NCI-H345 treated with DMSO at 0.1 percent for 48 hours (cell line): Measurements from ENCODE around the gene FABP7.
A peak's percentile ranks its signal among the peaks of the same experiment; 100 is the strongest.

Experiments
- DNase-seq: peaks from one replicate; lab custom pipeline; 2025; ENCODE audit not compliant: unreplicated experiment; lab: John Stamatoyannopoulos, UW

Gene FABP7

DNA sequence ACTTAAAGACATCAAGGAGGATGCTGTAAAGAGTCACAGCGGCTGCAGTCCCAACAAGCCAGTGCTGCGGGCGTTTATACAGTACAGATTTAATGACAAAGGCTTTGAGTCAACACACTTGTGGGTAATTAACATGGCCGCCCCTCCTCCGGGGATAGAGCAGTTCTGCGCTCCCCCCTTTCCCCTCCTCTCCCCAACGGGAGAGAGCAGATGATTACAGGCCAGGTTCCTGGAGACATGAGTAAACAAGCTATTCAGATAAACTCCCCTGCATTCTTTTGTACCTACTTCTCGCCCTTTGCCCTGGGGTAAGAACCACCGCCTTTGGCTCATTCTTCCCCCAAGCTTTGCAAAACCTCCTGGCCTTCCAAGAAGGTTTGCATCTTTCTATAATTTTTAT is 23.6 kb upstream of the FABP7 start:
- DNase-seq, result no peak

DNA sequence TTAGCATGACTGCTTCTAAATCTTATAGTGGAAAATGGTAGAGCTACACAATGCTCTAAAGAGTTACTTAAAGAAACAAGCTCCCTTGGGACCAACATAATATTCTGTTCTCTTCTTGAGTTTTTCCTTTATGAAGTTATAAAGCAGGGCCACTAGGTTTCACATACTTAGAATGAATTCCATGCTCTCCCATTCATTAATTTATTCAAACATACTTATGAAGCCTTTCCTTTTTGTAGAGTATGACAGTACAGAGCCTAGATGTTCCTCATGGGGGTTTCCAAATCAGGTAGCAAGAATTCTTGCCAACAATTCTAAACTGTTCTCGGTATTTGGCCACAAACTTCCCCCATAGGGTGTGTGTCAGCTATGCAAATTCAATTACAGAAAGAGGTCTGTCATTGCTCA is 20.6 kb upstream of the FABP7 start:
- DNase-seq, result no peak

DNA sequence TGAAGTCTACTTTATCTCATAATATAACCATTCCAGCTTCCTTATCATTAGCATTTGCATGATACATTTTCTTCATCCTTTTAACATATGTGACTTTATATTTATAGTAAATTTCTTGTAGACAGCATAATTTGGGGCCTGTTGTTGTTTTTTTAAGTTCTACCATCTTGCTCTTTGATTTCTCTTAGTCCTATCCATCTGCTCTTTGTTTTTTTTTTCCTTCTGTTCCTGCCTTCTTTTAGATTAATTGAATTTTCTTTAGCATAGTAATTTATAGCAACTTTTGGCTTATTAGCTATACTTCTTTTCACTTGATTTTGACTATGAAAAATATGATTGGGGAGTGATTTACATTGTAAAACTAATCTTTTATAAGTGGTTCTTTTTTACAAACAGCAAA is 19.2 kb upstream of the FABP7 start:
- no peak for DNase-seq

DNA sequence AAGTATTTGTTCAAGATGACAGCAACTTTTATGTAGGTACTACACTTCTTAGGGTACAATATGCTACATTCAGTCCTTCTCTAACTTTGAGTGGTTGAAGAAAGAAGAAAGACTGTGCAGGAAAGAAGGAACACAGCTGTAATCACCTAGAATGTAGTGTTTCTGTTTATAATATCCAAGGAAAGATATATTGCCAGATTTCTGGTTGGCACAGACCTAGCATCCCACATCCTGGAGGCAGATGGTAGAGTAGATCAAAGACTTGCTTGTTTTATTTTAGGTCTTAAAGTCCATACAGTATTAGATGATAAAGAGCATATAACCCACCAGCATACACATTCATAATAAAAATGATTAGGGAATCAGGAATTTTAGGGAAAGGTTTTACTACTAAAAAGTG is 13.3 kb upstream of the FABP7 start:
- no peak for DNase-seq

DNA sequence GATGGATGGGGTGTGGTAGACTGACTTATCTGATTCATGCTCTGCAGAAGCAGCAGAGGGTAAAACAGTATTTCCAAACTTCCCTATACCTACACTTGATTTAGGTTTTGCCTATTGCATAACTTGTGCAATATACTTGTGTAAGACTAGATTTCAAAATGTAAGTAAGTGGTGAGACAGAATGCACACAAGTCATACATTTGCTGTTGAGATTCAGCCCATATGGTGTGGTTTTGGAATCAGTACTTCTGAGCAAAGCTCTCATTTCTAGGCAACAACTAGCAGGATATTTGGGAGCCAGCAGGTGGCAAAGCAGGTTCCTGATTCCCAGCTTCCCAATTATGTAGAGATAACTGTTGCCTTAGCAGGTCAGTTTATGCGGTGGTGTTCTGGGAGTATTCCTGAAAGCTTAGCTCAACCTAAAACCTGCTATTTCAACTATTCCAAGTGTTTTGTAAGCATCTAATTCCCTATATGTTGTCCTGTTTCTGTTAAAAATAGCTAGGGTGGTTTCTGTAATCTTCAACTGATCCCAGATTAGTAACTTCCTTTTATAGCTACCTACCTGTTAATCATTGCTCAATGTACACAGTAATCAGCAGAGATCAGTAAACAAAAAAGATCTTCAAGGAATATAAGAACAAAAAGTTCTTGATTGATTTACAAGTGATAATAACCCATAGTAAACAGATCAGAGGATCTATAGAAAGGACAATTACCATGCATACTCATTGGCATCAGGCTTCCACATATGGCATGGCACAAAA is 8.5 kb upstream of the FABP7 start:
- DNase-seq, result no peak

DNA sequence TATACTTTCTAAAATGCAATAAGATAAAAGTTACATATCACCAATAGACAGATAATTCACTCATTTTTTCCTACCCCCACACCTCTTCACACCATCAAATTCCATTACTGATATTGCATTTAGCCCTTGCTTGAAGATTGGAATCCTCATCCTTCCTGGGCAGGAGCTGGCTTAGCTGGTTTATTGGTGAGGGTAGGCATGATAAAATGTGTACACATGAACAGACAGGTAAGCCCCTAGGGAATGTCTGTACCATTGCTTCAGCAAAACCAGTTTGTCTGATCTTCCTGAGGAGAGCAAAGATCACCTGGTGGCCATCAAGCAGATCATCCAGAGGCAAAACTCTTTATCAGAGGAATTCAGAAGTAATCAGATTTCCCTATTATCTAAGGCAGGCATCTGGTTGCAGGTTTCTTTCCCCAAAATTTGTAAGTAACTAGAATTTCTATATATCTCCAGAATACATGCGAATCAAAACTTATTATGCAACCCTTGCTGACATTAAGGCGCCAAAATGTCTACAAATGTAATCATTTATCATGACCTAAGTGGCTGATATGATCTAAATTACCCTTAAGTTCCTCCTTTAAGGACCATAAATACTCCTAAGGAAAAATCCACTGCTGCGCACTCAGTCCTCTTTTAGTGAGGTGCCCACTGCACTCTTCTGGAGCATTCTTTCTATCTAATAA is 6.6 kb upstream of the FABP7 start:
- no peak for DNase-seq

DNA sequence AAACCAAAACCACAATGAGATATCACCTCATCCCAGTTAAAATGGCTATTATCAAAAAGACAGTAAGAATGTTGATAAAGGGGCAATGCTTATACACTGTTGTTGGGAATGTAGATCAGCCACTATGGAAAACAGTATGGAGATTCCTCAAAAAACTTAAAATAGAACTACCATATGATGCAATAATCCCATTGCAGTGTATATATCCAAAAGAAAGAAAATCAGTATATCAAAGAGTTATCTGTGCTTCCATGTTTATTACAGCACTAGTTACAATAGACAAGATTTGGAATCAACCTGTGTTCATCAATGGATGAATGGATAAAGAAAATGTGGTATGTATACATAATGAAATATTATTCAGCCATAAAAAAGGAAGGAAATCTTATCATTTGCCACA is 3.5 kb upstream of the FABP7 start:
- no peak for DNase-seq

DNA sequence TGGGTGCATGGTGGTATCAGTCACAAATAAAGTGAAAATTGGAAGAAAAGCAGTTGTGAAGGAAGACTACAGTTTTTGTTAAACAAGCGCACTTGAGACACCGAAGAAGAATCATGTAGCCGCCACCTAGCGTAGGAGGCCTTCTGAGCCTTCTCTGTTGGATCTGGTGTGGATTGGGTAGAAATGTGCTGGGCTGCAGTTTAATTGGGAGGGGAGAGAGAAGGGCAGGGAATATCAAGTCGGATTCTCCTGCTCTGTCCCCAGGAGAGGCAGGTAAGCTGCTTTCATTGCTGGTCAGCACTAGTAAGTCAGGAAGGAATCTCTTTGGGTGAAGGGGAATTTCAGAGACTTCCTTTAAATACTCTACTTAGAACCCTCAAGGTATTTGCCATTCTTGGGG is 1.2 kb upstream of the FABP7 start:
- no peak for DNase-seq

DNA sequence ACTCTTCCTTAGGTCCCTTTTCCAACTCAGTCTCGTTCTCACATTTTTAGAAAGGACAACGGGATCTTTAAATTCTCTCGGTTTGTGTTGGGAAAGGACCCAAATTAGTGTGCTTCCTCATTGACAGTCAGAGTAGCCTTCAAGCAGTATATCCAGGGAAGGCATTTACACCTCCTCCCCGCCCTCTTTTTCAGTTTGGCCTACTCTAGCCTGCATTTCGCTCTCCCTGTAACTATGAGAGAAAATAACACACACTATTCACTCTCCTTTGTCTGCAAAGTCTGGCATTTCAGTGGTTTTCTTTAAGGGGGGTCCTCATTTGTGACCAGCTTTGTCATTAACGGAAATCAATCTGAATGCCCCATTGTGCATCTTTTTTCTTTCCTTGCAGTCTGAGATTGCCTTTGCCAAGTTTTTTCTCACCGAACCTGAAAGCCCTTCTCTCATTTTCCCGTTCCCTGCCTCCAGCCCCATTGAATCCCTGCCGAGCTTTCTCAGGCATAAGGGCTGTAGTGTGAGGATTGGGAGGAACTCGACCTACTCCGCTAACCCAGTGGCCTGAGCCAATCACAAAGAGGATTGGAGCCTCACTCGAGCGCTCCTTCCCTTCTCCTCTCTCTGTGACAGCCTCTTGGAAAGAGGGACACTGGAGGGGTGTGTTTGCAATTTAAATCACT is 393 bp upstream of the FABP7 start:
- peak; percentile 25 for DNase-seq

DNA sequence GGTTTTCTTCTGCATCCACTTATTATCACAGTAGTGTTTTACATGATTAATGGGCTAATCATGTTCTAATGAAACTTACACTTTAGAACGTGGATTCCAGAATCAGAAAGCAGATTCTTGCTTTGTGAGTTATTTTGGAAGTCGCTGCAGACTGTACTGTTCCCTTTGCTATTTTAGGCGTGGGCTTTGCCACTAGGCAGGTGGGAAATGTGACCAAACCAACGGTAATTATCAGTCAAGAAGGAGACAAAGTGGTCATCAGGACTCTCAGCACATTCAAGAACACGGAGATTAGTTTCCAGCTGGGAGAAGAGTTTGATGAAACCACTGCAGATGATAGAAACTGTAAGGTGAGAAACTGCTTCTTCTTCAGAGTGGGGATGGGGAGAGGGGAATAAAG is 598 bp downstream of the FABP7 start:
- no peak for DNase-seq

DNA sequence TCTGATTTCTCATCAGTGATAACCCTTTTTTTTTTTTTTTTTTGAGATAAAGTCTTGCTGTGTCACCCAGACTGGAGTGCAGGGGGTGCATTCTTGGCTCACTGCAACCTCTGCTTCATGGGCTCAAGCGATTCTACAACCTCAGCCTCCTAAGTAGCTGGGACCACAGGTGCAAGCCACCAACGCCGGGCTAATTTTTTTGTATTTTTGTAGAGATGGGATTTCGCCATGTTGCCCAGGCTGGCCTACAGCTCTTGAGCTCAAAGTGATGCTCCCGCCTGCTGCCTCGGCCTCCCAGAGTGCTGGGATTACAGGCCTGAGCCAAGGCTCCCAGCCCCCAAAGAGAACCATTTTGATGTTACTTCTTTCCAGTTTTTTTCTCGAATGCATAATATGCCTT is 2.2 kb downstream of the FABP7 start:
- DNase-seq, result no peak

DNA sequence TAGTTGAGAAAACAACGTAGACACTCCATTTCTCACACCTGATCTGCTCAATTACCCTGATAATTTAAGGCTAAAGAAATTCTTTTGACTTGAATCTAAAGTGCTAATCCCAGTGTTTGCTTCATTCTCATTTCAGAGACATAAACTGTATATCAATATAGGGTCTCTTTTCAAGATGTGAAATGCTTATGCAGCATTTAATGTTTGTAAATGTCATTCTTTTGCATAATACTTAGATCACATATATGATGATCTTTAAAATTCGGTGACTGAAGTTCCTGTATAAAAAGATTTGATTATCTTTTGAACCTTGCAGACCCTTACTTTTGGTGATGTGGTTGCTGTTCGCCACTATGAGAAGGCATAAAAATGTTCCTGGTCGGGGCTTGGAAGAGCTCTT is 3.9 kb downstream of the FABP7 start:
- DNase-seq, result no peak

DNA sequence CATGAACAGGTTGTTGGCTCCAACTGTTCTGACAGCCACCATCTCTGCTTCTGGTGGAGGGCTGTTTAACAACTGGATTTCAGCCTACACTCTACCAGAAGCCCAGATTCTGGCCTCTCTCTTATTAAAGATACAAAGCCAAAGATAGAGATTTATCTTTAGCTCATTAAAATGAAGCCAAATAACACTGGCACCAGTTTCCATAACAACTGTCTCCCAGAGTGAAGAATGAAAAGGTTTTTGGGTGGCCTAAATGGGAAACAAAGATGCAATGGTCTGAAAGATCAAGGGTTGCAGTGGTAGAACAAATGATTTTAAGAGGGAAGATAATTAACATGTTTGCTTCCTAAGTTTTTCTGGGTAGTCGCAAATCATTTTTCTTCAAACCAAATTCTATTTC is 6.4 kb downstream of the FABP7 start:
- DNase-seq, result no peak

DNA sequence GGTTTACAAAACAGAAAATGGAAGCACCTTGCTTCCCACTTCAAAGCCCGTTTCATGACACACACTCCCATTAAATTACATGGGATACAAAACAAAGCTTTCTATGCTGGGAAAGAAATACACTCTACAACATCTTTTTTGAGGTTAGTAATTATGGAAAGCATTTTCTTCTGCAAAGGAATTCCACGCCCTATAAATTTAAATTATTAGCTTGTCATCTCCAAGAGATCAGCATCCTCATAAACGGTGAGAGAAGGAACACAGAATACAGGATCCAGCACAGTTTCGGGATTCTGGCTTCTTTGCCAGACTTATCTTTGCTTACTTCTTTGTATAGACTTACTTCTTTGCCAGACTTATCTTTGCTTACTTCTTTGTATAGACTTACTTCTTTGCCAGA is 8.2 kb downstream of the FABP7 start:
- no peak for DNase-seq

DNA sequence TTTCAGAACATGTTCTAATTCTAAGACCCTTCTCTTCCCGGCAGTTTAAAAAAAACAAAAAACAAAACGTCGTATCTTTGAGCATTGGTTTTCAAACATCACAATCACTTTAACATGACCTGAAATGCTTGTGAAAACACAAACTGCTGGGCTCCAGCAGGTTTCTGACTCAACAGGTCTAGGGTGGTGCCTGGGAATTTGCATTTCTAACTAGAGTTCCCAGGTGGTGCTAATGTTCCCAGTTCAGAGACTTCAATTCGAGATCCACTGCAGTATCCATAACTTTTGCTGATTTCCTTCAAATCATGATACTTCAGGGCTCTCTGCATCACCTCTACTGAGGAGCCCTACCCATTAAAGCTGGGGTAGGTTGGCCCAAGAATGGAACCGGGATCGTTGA is 8.7 kb downstream of the FABP7 start:
- DNase-seq, result no peak

DNA sequence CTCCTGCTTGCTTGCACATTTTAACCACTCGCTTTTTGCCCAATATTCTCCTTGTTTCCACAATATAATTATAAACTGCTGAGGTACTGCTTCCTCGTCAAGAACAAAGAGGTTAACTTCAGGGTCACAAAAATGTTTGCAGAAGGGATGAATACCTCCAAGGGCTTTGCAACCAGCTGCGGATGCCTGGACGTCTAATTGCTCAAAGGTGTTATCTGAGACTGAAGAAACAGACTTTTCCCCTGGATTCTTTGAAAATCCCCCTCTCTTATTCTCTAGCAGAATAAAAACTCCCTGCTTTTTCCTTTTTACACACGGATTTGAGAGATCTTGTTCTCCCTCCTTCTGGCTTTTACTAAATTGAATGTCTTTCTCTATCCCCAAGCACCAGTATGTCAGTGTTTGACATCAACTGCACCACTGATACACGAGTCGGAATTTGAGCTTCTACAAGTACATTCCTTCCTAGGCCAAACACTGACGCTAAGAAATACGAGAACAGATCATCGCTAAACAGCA is 9.2 kb downstream of the FABP7 start:
- DNase-seq, result peak; percentile 64

DNA sequence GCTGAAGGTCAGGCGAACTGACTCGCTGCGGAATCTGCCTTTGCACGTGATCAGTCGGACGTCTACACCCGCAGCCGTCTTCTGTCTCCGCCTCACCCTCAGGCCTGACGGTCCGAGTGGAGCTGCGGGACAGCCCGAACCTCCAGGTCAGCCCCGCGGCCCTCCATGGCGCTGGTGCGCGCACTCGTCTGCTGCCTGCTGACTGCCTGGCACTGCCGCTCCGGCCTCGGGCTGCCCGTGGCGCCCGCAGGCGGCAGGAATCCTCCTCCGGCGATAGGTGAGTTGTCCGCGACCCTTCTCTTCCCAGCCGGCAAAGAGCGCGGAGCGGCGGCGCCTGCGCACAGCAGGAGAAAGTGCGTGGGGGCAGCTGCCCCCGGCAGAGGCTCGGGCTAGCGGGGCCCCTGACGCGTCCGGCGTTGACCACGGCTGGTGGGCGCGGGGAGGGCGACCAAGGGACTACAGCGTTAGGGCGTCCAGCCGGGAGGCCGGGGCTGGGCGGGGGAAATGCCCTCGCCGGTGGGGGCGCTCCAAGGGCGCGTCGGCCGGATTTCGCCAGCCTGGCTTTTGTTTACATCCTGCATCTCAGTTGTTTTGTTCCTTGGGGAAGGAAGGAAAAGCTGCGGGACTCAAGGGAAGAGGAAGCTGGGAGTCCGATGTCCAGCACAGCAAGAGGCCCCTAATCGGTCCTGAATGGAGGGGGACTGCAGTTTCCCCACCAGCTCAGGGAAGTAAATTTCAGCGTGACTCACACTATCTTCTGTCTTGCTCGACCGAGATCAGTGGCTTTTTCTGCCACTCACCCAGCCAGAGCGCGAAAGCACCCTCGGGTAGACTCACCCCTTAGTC is 9.9 kb downstream of the FABP7 start, which contains the start of gene SMPDL3A:
SMPDL3A (plus strand) TSS at position 77 of the 846 bp plus-strand sequence; CDS start at position 166, 89 bp downstream.
- DNase-seq, result peak; percentile 64

DNA sequence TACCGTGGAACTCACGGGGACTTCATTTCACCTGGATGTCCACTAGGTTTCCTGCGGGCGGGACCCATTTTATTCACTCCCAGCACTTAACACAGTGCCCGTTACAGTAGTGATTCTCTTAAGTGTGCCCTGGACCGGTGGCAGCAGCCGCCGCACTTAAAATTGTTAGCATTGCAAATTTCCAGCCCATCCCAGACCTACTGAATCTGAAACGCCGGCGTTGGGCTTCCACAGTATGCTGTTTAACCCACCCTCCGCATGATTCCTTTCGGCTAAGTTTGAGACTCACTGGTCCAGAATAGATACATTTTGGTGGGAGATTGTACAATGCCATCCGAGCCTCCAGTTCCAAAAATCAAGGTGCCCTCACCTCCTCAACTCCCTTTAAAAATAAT is 10.5 kb downstream of the FABP7 start:
- peak; percentile 54 for DNase-seq

DNA sequence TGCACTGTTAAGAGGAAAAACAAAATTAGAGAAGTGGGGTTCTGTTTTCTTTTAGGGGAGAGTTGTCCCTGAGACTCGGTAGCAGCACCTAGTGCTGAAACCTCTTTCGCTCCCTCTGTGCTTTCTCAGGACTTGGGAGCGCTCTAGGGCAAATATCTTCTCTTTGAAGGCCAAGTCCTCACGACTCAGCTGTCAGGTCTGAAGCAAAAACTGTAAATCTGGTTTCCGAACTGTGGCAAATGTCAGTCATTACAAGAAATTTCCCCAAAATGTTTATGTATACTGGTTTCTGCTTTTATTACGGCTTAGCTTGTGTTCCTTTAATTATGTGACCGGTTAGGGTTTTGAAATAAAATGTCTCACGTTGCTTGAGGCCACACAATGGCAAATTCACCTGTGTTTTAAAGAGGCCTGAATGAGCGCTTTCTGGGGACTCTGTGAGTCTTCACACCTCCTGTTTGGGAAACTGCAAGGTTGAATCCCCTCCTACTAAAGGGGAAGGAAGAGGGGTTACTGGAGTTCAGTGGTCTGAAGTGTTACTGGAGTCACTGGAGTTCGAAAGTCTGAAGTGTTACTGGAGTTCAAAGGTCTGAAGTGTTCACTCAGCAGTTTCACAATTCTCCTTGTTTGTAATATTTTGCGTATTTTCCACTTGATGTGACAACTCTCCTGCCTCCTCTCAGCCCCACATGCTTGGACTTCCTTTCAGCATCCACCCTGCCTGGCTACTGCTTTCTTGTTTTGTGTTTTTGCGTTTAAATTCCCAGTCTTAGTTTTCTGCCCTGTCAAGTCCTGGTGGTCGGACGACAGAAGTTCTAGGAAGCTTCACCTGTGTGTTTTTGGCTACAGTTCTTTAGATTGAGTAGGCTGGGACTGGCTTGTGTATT is 11.2 kb downstream of the FABP7 start:
- DNase-seq, result no peak

DNA sequence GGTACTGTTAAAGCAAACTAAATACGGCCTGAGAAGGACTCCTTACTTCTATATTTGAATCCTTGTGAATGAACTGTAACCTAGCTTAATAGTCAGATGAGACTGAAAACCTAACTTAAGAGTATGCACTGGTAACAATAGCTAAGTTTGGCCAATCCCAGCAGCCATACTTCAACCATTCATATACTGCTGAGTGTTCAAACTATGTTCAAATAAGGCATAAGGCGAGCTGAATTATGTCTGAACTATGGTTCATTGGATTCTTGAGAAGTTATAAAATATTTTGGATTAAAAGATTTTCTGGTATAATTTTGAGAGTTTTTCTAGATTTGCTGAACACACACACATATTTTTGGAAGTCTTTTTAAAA is 11.8 kb downstream of the FABP7 start:
- DNase-seq, result no peak
